H1 (cell line): ENCODE data around the gene IRF7. TPM values are rescaled to one million over a fixed set of nuclear protein-coding genes. Genes with fewer than 3 reads are reported as not detected.

Experiments used
- CTCF ChIA-PET: fragments of 300-600 bp; sonication (Branson Sonifier 250); formaldehyde crosslinking; loops from one replicate; lab custom pipeline; 2021; ENCODE audit not compliant: partially characterized antibody; lab: Charles Lee
- POLR2A ChIA-PET: fragments of 300-600 bp; sonication (Branson Sonifier 250); formaldehyde crosslinking; loops from one replicate; lab custom pipeline; 2021; ENCODE audit warnings: inconsistent platforms; ENCODE audit not compliant: partially characterized antibody; lab: Charles Lee
- DNase-seq, 2 experiments: peaks; one replicate each; pipeline versions ENCODE4 v3.0.0 to v3.0.0-alpha.2; 2010 to 2022; ENCODE audit warnings: low spot score in 2 of 2, low read depth in 1 of 2, mixed read lengths in 1 of 2
- FAIRE-seq: peaks from 2 replicates; lab custom pipeline; 2011; peaks lifted over from hg19 to GRCh38; lab: Jason Lieb, UNC
- H2AFZ ChIP-seq: 2 replicates; pipeline ENCODE4 v1.8.1; 2012; ENCODE audit warnings: low read length, inconsistent platforms
- H2AK5ac ChIP-seq: 2 replicates; pipeline ENCODE4 v1.6.1; 2013; ENCODE audit warnings: low read depth, low read length
- H2BK120ac ChIP-seq: replicated peaks from 2 replicates; pipeline ENCODE3; 2013; ENCODE audit warnings: low read depth, low read length, inconsistent platforms
- H2BK12ac ChIP-seq: 2 replicates; pipeline ENCODE4 v1.6.1; 2013; ENCODE audit warnings: low read depth, low read length
- H2BK15ac ChIP-seq: 2 replicates; pipeline ENCODE4 v1.6.1; 2013; ENCODE audit warnings: low read length
- H2BK20ac ChIP-seq: 2 replicates; pipeline ENCODE4 v1.6.1; 2013; ENCODE audit warnings: low read length
- H2BK5ac ChIP-seq: 2 replicates; pipeline ENCODE4 v1.6.1; 2013; ENCODE audit warnings: low read depth, low read length
- H3K14ac ChIP-seq: 2 replicates; pipeline ENCODE4 v1.6.1; 2013; ENCODE audit warnings: inconsistent platforms; ENCODE audit not compliant: insufficient read length
- H3K18ac ChIP-seq: 2 replicates; pipeline ENCODE4 v1.6.1; 2013; ENCODE audit warnings: low read length; ENCODE audit errors: extremely low read depth
- H3K23ac ChIP-seq: 2 replicates; pipeline ENCODE4 v1.6.1; 2013; ENCODE audit warnings: inconsistent platforms; ENCODE audit not compliant: insufficient read length
- H3K23me2 ChIP-seq: 2 replicates; pipeline ENCODE4 v1.6.1; 2013; ENCODE audit warnings: low read depth, low read length
- H3K27ac ChIP-seq: 2 replicates; pipeline ENCODE4 v1.6.1; 2011; ENCODE audit warnings: low read depth, low read length, inconsistent platforms
- H3K27me3 ChIP-seq, 4 experiments: replicated peaks in 1 of 4; 1 replicate in 1 of 4; 2 replicates in 3 of 4; pipeline versions ENCODE4 v1.6.1 to v1.8.1; 2011 to 2013; ENCODE audit warnings: low read length in 3 of 4, mild to moderate bottlenecking in 3 of 4, inconsistent platforms in 2 of 4, mixed read lengths in 2 of 4, moderate library complexity in 1 of 4; ENCODE audit not compliant: control insufficient read depth in 3 of 4, insufficient read depth in 3 of 4; ENCODE audit errors: extremely low read depth in 1 of 4
- H3K36me3 ChIP-seq, 4 experiments: 2 replicates each; pipeline versions ENCODE4 v1.6.1 to v1.8.1; 2011 to 2013; ENCODE audit warnings: mild to moderate bottlenecking in 4 of 4, low read length in 3 of 4, moderate library complexity in 2 of 4, control low read depth in 1 of 4, inconsistent platforms in 1 of 4; ENCODE audit not compliant: insufficient read depth in 4 of 4, control insufficient read depth in 2 of 4
- H3K4ac ChIP-seq: replicated peaks from 2 replicates; pipeline ENCODE3; 2013; ENCODE audit warnings: low read length, low read depth, mixed read lengths, inconsistent platforms; ENCODE audit not compliant: insufficient read length
- H3K4me1 ChIP-seq, 4 experiments: replicated peaks in 1 of 4; 1 replicate in 1 of 4; 2 replicates in 3 of 4; pipeline versions ENCODE4 v1.6.1 to v1.8.1; 2011 to 2013; ENCODE audit warnings: low read length in 3 of 4, inconsistent platforms in 2 of 4, mixed read lengths in 1 of 4; ENCODE audit not compliant: insufficient read depth in 4 of 4, control insufficient read depth in 3 of 4
- H3K4me2 ChIP-seq, 2 experiments: 2 replicates each; pipeline versions ENCODE4 v1.6.1 to v1.8.1; 2011 to 2013; ENCODE audit warnings: low read depth in 2 of 2, low read length in 2 of 2, control low read depth in 1 of 2, inconsistent platforms in 1 of 2, mild to moderate bottlenecking in 1 of 2; ENCODE audit not compliant: insufficient read depth in 1 of 2
- H3K4me3 ChIP-seq, 4 experiments: fragments of 200-600, 300-600 bp in 1 of 4; sonication (generic), shearing (Covaris generic), sonication (Bioruptor Twin) in 1 of 4; 2 replicates each; pipeline versions ENCODE4 v1.5.1 to v1.8.1; 2011 to 2016; ENCODE audit warnings: low read length in 4 of 4, low read depth in 3 of 4, control low read depth in 2 of 4, inconsistent platforms in 2 of 4, mild to moderate bottlenecking in 2 of 4, mixed read lengths in 1 of 4, moderate library complexity in 1 of 4; ENCODE audit not compliant: insufficient read depth in 2 of 4; ENCODE audit errors: extremely low read depth in 1 of 4
- H3K56ac ChIP-seq: replicated peaks from 2 replicates; pipeline ENCODE3; 2013; ENCODE audit warnings: low read depth, mild to moderate bottlenecking, mixed read lengths, low read length, inconsistent platforms; ENCODE audit not compliant: insufficient read length
- H3K79me1 ChIP-seq: 2 replicates; pipeline ENCODE4 v1.6.1; 2013; ENCODE audit warnings: low read depth, low read length, control low read depth
- H3K79me2 ChIP-seq, 2 experiments: 2 replicates each; pipeline versions ENCODE4 v1.6.1 to v1.8.1; 2012 to 2013; ENCODE audit warnings: low read length in 2 of 2, mild to moderate bottlenecking in 2 of 2, inconsistent platforms in 1 of 2; ENCODE audit not compliant: insufficient read depth in 2 of 2, control insufficient read depth in 1 of 2
- H3K9ac ChIP-seq, 4 experiments: replicated peaks in 1 of 4; 1 replicate in 1 of 4; 2 replicates in 3 of 4; pipeline versions ENCODE4 v1.6.1 to v1.8.1; 2011 to 2013; ENCODE audit warnings: low read depth in 3 of 4, low read length in 3 of 4, control low read depth in 2 of 4, mild to moderate bottlenecking in 2 of 4, moderate library complexity in 2 of 4, inconsistent platforms in 1 of 4; ENCODE audit errors: extremely low read depth in 1 of 4
- H3K9me3 ChIP-seq, 2 experiments: 2 replicates each; pipeline versions ENCODE4 v1.6.1 to v1.8.1; 2012 to 2013; ENCODE audit warnings: mild to moderate bottlenecking in 2 of 2, moderate library complexity in 2 of 2, control low read depth in 1 of 2, inconsistent platforms in 1 of 2, low read depth in 1 of 2, low read length in 1 of 2, mixed read lengths in 1 of 2; ENCODE audit not compliant: insufficient read depth in 2 of 2
- H4K20me1 ChIP-seq, 2 experiments: replicated peaks in 1 of 2; 2 replicates each; pipeline versions ENCODE3 to v1.8.1; 2011 to 2013; ENCODE audit warnings: inconsistent platforms in 2 of 2, low read length in 2 of 2, mild to moderate bottlenecking in 1 of 2; ENCODE audit not compliant: insufficient read depth in 2 of 2, control insufficient read depth in 1 of 2
- H4K5ac ChIP-seq: 2 replicates; pipeline ENCODE4 v1.6.1; 2013; ENCODE audit warnings: low read length, low read depth, mixed read lengths, inconsistent platforms; ENCODE audit not compliant: insufficient read length
- H4K8ac ChIP-seq: 2 replicates; pipeline ENCODE4 v1.8.0; 2013; ENCODE audit warnings: mild to moderate bottlenecking, moderate library complexity, low read length, inconsistent platforms; ENCODE audit not compliant: insufficient read depth; ENCODE audit errors: extremely low read depth
- H4K91ac ChIP-seq: replicated peaks from 2 replicates; pipeline ENCODE3; 2013; ENCODE audit warnings: low read length, mixed read lengths, inconsistent platforms; ENCODE audit not compliant: insufficient read length
- ASH2L ChIP-seq: fragments of 200-600, 300-600 bp; sonication (generic); IDR thresholded peaks from one replicate; pipeline ENCODE4 v1.7.1; 2017; ENCODE audit warnings: low read length
- CHD2 ChIP-seq: IDR thresholded peaks from 2 replicates; pipeline ENCODE4 v1.6.1; 2012; ENCODE audit warnings: low read length, improper control_type of control experiment
- CTBP2 ChIP-seq: IDR thresholded peaks from 2 replicates; pipeline ENCODE4 v1.7.0; 2011; ENCODE audit warnings: borderline replicate concordance, mild to moderate bottlenecking, moderate library complexity, mixed read lengths, low read length; ENCODE audit not compliant: insufficient read depth, insufficient read length
- KDM1A ChIP-seq: fragments of 200-600, 300-600 bp; sonication (generic); IDR thresholded peaks from 2 replicates; pipeline ENCODE4 v1.7.1; 2016; ENCODE audit warnings: mild to moderate bottlenecking, low read length, borderline replicate concordance
- KDM4A ChIP-seq: IDR thresholded peaks from one replicate; pipeline ENCODE4 v1.7.1; 2012; ENCODE audit warnings: low read depth, mild to moderate bottlenecking, moderate library complexity, low read length, inconsistent platforms; ENCODE audit not compliant: severe bottlenecking
- PHF8 ChIP-seq: fragments of 200-600 bp; sonication (generic); conservative IDR thresholded peaks from 2 replicates; pipeline ENCODE4 v1.7.1; 2012; ENCODE audit warnings: low read depth, mild to moderate bottlenecking, inconsistent platforms, low read length, moderate library complexity
- RAD21 ChIP-seq, 2 experiments: IDR thresholded peaks in 1 of 2; conservative IDR thresholded peaks in 1 of 2; 2 replicates each; pipeline ENCODE4 v1.6.1; 2011; ENCODE audit warnings: low read depth in 2 of 2, low read length in 2 of 2, improper control_type of control experiment in 1 of 2, inconsistent platforms in 1 of 2, mild to moderate bottlenecking in 1 of 2, moderate library complexity in 1 of 2
- RBBP5 ChIP-seq: IDR thresholded peaks from 2 replicates; pipeline ENCODE4 v1.7.1; 2012; ENCODE audit warnings: low read depth, mild to moderate bottlenecking, inconsistent platforms, low read length, moderate library complexity, borderline replicate concordance
- TAF1 ChIP-seq: IDR thresholded peaks from 2 replicates; pipeline ENCODE4 v1.6.1; 2011; ENCODE audit warnings: mild to moderate bottlenecking, low read depth, low read length
- YY1 ChIP-seq: IDR thresholded peaks from 2 replicates; pipeline ENCODE4 v1.6.1; 2011; ENCODE audit warnings: low read depth, mild to moderate bottlenecking, low read length
- ZNF274 ChIP-seq: IDR thresholded peaks from 2 replicates; pipeline ENCODE4 v1.7.0; 2012; ENCODE audit warnings: low read length, borderline replicate concordance; ENCODE audit errors: extremely low read depth
- WGBS, 2 experiments: shearing (Covaris generic) in 1 of 2; methylation state at CpG; one replicate each; pipeline versions ENCODE4 v1.1.6 to v1.1.7; 2013 to 2015; ENCODE audit warnings: low lambda C conversion rate in 2 of 2, mixed read lengths in 2 of 2, inconsistent platforms in 1 of 2, low coverage in 1 of 2, missing lambda C conversion rate in 1 of 2; ENCODE audit not compliant: insufficient replicate concordance in 2 of 2, insufficient coverage in 1 of 2, insufficient read length in 1 of 2; ENCODE audit errors: extremely low coverage in 1 of 2, missing lambda C conversion rate in 1 of 2; 5-methylcytosine and 5-hydroxymethylcytosine counted together
- polyA plus RNA-seq, 7 experiments: library from polyadenylated mRNA; depleted of rRNA in 3 of 7; stranded (reverse) in 5 of 7; unstranded in 2 of 7; fragments of >200 nt in 5 of 7; fragments of 200-250 nt in 2 of 7; gene quantifications; 1 replicate in 5 of 7; 2 replicates in 1 of 7; 4 replicates in 1 of 7; pipeline versions ENCODE4 v1.2.1 to v1.2.3, GENCODE V29; 2011 to 2013; ENCODE audit warnings: missing spikeins in 2 of 7, mixed read lengths in 2 of 7
- total RNA-seq: library from RNA; stranded (reverse); fragmentation: NEBNext Ultra II Directional; extraction: Animal tissue kit (Norgen Biotek cat#: 25700); gene quantifications from 2 replicates; pipeline ENCODE4 v1.2.1, GENCODE V29; 2021

IRF7 gene
- total and polyA plus RNA-seq, 2 of the 8 experiments (the other 6 are each of a cell fraction or from before 2014, with no cell fraction given): 9.1 to 9.6 TPM

- Histone ChIP-seq H2BK15ac (no peak overlapping the region), H4K5ac (no peak overlapping the region), H3K9ac (no peak overlapping the region), H2AFZ (no peak overlapping the region), H4K91ac (no peak overlapping the region), H3K79me1 (peaks cover 4% of the 10 kb centered on the region; the same call in 1 of the 2 replicates), H3K14ac (no peak overlapping the region), H4K20me1 (peaks cover 5 to 6% of the 10 kb centered on the region in 2 experiments), H3K36me3 (peaks cover 18 to 66% (median 52%) of the 10 kb centered on the region in 4 experiments), H3K4me3 (no peak overlapping the region), H3K4ac (no peak overlapping the region), H2BK12ac (no peak overlapping the region), H4K8ac (no peak overlapping the region), H3K9me3 (no peaks in the 10 kb centered on the region), H3K23me2 (no peaks in the 10 kb centered on the region), H3K79me2 (no peaks in the 10 kb centered on the region; a peak in 1 of 4 replicates), H3K4me1 (no peaks in the 10 kb centered on the region), H3K4me2 (no peak overlapping the region), H2BK20ac (no peak overlapping the region), H2BK120ac (no peak overlapping the region), H2AK5ac (no peak overlapping the region), H3K27me3 (no peaks in the 10 kb centered on the region), H3K56ac (no peak overlapping the region), H2BK5ac (no peak overlapping the region), H3K27ac (no peak overlapping the region; the same call in 1 of the 2 replicates), H3K23ac (no peak overlapping the region), H3K18ac (no peak overlapping the region)
- CTCF ChIA-PET: interaction anchor here (0.5 to 2.4 kb wide), 9 partner anchors 9 to 70 kb away, joined by 3 to 8 read pairs (median 4); no protein-coding TSS in a partner anchor
- FAIRE-seq (no peak), DNase-seq (no peak)
- 88% methylated on average over 9 of the region's 10 CpGs; no CpG with 5 or more reads in 1 of the 2 experiments for WGBS, 2 experiments
- POLR2A ChIA-PET: no interaction called here
- TF ChIP-seq KDM4A: no peak
- TF ChIP-seq PHF8: no peak
- no peak for TF ChIP-seq CHD2
- TF ChIP-seq RAD21 (IDR thresholded peaks at IDR 0.05 in 1 of 2, conservative IDR thresholded peaks at IDR 0.05 in 1 of 2; ENCODE audit: low read depth in 2 of 2, low read length in 2 of 2): no peak
- TF ChIP-seq TAF1: no peak
- no peak for TF ChIP-seq YY1
- no peak for TF ChIP-seq KDM1A
- no peak for TF ChIP-seq ZNF274
- no peak for TF ChIP-seq RBBP5
- TF ChIP-seq ASH2L: no peak
- TF ChIP-seq CTBP2: no peak
These were observed 20.4 kb downstream of the IRF7 start for GRCh38 chr11:595400-595799.
